ENCODE results near the gene ACP6.

ACP6 gene

GRCh38 chr1:147664206-147664605 lies 6.1 kb downstream of the ACP6 start:
- H3K36me3 ChIP-seq (ENCODE audit: control insufficient read depth, insufficient read depth, low read length), result no peaks in the 10 kb centered on the region
- no peak overlapping the region for H3K4me3 ChIP-seq (replicated peaks; ENCODE audit: low read depth, low read length)
- H3K27me3 ChIP-seq (replicated peaks; ENCODE audit: control insufficient read depth, insufficient read depth, low read length), result no peaks in the 10 kb centered on the region
- no peak for TF ChIP-seq CTCF (IDR thresholded peaks at IDR 0.05; ENCODE audit: insufficient read depth, low read length, poor library complexity, severe bottlenecking)
- no peak for DNase-seq (ENCODE audit: extremely low read depth, insufficient read length)

GRCh38 chr1:147654511-147654910 lies 15.8 kb downstream of the ACP6 start:
- no peaks in the 10 kb centered on the region for H3K27me3 ChIP-seq (replicated peaks; ENCODE audit: control insufficient read depth, insufficient read depth, low read length)
- no peak for DNase-seq (ENCODE audit: extremely low read depth, insufficient read length)
- peaks cover 6% of the 10 kb centered on the region for H3K36me3 ChIP-seq (ENCODE audit: control insufficient read depth, insufficient read depth, low read length)
- no peak overlapping the region for H3K4me3 ChIP-seq (replicated peaks; ENCODE audit: low read depth, low read length)
- TF ChIP-seq CTCF (IDR thresholded peaks at IDR 0.05; ENCODE audit: insufficient read depth, low read length, poor library complexity, severe bottlenecking), result no peak

GRCh38 chr1:147652306-147652705 lies 18.0 kb downstream of the ACP6 start:
- no peak overlapping the region for H3K4me3 ChIP-seq (replicated peaks; ENCODE audit: low read depth, low read length)
- H3K36me3 ChIP-seq (ENCODE audit: control insufficient read depth, insufficient read depth, low read length), result peaks cover 6% of the 10 kb centered on the region
- DNase-seq (ENCODE audit: extremely low read depth, insufficient read length), result no peak
- no peak for TF ChIP-seq CTCF (IDR thresholded peaks at IDR 0.05; ENCODE audit: insufficient read depth, low read length, poor library complexity, severe bottlenecking)
- H3K27me3 ChIP-seq (replicated peaks; ENCODE audit: control insufficient read depth, insufficient read depth, low read length), result no peaks in the 10 kb centered on the region

GRCh38 chr1:147651466-147651865 lies 18.9 kb downstream of the ACP6 start:
- Histone ChIP-seq H3K4me3 (replicated peaks; ENCODE audit: low read depth, low read length) (no peak overlapping the region), H3K27me3 (replicated peaks; ENCODE audit: control insufficient read depth, insufficient read depth, low read length) (no peaks in the 10 kb centered on the region), H3K36me3 (ENCODE audit: control insufficient read depth, insufficient read depth, low read length) (peaks cover 6% of the 10 kb centered on the region)
- DNase-seq (ENCODE audit: extremely low read depth, insufficient read length), result no peak
- TF ChIP-seq CTCF (IDR thresholded peaks at IDR 0.05; ENCODE audit: insufficient read depth, low read length, poor library complexity, severe bottlenecking), result no peak

GRCh38 chr1:147648933-147649332 lies 21.4 kb downstream of the ACP6 start:
- TF ChIP-seq CTCF (IDR thresholded peaks at IDR 0.05; ENCODE audit: insufficient read depth, low read length, poor library complexity, severe bottlenecking), result no peak
- peaks cover 5% of the 10 kb centered on the region for H3K36me3 ChIP-seq (ENCODE audit: control insufficient read depth, insufficient read depth, low read length)
- H3K4me3 ChIP-seq (replicated peaks; ENCODE audit: low read depth, low read length), result no peak overlapping the region
- no peaks in the 10 kb centered on the region for H3K27me3 ChIP-seq (replicated peaks; ENCODE audit: control insufficient read depth, insufficient read depth, low read length)
- DNase-seq (ENCODE audit: extremely low read depth, insufficient read length), result no peak

Measured in GM06990 (cell line).